ENCODE data around the gene PCYOX1L. TPM values are rescaled to one million over a fixed set of nuclear protein-coding genes. Genes with fewer than 3 reads are reported as not detected.
"Not testable (repeated sequence)": the region's sequence is repeated elsewhere in the genome, so short reads cannot be mapped to it uniquely, and the experiment has no call there.

Gene PCYOX1L
- total RNA-seq, 1 donor from 2014 or later, result 9.2 TPM

DNA sequence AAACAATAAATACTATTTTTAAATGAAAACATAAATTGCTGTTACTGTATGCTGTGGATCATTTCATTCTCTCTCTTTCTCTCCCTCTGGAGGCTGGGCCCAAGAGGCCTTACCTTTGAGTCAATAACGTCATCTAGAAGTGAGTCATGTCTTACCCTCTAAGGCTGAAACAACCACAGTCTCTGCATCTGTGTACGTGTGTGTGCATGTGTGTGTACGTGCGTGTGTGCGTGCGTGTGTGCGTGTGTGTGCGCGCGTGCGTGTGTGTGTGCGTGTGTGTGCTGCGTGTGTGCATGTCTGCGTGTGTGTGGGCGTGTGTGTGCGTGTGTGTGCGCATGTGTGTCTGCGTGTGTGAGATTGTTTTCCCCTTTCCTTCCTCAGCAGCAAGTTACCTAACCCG lies 34.9 kb downstream of the PCYOX1L start:
- TF ChIP-seq, protein P1, sequence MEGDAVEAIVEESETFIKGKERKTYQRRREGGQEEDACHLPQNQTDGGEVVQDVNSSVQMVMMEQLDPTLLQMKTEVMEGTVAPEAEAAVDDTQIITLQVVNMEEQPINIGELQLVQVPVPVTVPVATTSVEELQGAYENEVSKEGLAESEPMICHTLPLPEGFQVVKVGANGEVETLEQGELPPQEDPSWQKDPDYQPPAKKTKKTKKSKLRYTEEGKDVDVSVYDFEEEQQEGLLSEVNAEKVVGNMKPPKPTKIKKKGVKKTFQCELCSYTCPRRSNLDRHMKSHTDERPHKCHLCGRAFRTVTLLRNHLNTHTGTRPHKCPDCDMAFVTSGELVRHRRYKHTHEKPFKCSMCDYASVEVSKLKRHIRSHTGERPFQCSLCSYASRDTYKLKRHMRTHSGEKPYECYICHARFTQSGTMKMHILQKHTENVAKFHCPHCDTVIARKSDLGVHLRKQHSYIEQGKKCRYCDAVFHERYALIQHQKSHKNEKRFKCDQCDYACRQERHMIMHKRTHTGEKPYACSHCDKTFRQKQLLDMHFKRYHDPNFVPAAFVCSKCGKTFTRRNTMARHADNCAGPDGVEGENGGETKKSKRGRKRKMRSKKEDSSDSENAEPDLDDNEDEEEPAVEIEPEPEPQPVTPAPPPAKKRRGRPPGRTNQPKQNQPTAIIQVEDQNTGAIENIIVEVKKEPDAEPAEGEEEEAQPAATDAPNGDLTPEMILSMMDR (IDR thresholded peaks at IDR 0.05), result no peak
- DNase-seq (no peak), ATAC-seq (ENCODE audit: low read depth) (no peak)
- Mint-ChIP-seq H3K27me3 (peaks cover 2% of the 10 kb centered on the region), H3K9me3 (no peaks in the 10 kb centered on the region), H3K27ac (no peak overlapping the region), H3K4me1 (no peaks in the 10 kb centered on the region), H3K4me3 (no peak overlapping the region), H3K36me3 (ENCODE audit: low read depth) (no peaks in the 10 kb centered on the region)
- ChIA-PET POLR2A (no interaction called here), CTCF (no interaction called here)
- intact Hi-C loops (cut with micrococcal nuclease), result no loop called here

DNA sequence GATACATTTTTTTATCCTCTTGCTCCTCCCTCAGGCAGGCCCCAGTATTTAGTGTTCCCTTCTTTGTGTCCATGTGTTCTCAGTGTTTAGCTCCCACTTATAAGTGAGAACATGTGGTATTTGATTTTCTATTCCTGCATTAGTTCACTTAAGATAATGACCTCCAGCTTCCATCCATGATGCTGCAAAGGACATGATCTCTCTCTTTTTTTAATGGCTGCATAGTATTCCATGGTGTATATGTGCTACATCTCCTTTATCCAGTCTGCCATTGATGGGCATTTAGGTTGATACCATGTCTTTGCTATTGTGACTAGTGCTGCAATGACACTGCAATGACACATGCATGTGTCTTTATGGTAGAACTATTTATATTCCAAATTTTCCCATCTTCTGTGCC lies 37.1 kb downstream of the PCYOX1L start:
- H3K4me1 Mint-ChIP-seq; H3K9me3 Mint-ChIP-seq; intact Hi-C loops (cut with micrococcal nuclease); H3K27me3 Mint-ChIP-seq; H3K4me3 Mint-ChIP-seq; POLR2A ChIA-PET; DNase-seq; ATAC-seq (ENCODE audit: low read depth); CTCF ChIA-PET; H3K36me3 Mint-ChIP-seq (ENCODE audit: low read depth); H3K27ac Mint-ChIP-seq: not testable (repeated sequence)

DNA sequence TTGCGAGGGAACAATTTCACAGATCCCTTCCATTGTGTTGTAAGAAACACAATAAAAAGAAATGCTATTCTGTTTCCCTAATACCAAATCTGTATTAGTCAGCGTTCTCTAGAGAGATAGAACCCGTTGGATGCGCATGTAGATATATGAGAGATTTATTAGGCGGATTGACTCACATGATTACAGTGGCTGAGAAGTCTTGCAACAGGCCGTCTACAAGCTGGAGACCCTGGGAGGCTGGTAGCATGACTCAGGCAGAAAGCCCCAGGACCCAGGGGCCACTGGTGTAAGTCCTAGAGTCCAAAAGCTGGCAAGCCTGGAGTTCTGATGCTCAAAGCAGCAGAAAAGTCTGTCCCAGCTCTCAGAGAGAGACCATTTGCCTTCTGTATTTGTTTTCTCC lies 39.7 kb downstream of the PCYOX1L start:
- no peaks in the 10 kb centered on the region for H3K9me3 Mint-ChIP-seq
- intact Hi-C loops (cut with micrococcal nuclease), result no loop called here
- POLR2A ChIA-PET, result no interaction called here

DNA sequence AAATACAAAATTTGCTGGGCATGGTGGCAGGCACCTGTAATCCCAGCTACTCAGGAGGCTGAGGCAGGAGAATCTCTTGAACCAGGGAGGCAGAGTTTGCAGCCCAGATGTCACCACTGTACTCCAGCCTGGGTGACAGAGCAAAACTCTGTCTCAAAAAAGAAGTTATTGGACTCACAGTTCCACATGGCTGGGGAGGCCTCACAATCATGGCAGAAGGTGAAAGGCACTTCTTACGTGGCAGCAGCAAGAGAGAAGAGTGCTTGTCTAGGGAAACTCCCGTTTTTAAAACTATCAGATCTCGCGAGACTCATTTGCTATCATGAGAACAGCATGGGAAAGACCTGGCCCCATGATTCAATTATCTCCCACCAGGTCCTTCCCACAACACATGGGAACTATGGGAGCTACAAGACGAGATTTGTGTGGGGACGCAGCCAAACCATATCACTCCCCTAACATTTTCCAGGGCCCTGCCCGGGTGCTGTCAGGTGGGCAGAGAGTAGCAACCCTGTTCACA lies 41.0 kb downstream of the PCYOX1L start:
- intact Hi-C loops (cut with micrococcal nuclease); ATAC-seq (ENCODE audit: low read depth); H3K27ac Mint-ChIP-seq; H3K9me3 Mint-ChIP-seq; H3K4me3 Mint-ChIP-seq; H3K4me1 Mint-ChIP-seq; CTCF ChIA-PET; H3K36me3 Mint-ChIP-seq (ENCODE audit: low read depth); POLR2A ChIA-PET; DNase-seq: not testable (repeated sequence)
- H3K27me3 Mint-ChIP-seq, result peaks cover 10% of the 10 kb centered on the region

More for the DNA sequence above, 39.7 kb downstream of the PCYOX1L start:
- no peaks in the 10 kb centered on the region for H3K36me3 Mint-ChIP-seq (ENCODE audit: low read depth)
- no peaks in the 10 kb centered on the region for H3K4me1 Mint-ChIP-seq
- no peak overlapping the region for H3K4me3 Mint-ChIP-seq
- CTCF ChIA-PET, result no interaction called here
- H3K27ac Mint-ChIP-seq, result no peak overlapping the region
- ATAC-seq (ENCODE audit: low read depth) (no peak), DNase-seq (no peak)
- TF ChIP-seq, protein P1 (IDR thresholded peaks at IDR 0.05), result no peak
- H3K27me3 Mint-ChIP-seq, result peaks cover 10% of the 10 kb centered on the region

DNA sequence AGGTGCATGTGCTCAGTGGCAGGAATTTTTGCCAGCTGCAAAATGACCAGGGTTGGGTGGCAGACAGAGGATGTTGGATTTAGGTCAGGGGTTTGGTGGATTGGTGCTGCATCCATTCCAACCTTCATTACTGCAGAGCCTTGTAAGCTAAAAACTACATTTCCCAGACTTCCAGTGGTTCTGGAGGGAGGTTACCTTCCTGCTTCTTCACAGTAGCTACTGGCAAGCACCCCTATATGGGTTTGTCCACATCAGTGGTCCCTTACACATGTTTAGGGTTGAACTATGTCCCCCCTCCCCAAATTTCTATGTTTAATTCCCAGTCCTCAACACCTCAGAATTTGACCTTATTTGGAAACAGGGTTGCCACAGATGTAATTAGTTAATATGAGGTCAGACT lies 41.9 kb downstream of the PCYOX1L start:
- ATAC-seq (ENCODE audit: low read depth), result no peak
- ChIA-PET POLR2A (no interaction called here), CTCF (no interaction called here)
- Mint-ChIP-seq H3K36me3 (ENCODE audit: low read depth) (no peaks in the 10 kb centered on the region), H3K27ac (no peak overlapping the region), H3K4me1 (no peaks in the 10 kb centered on the region), H3K27me3 (peaks cover 10% of the 10 kb centered on the region), H3K9me3 (no peaks in the 10 kb centered on the region), H3K4me3 (no peak overlapping the region)
- TF ChIP-seq, protein P1 (IDR thresholded peaks at IDR 0.05), result no peak
- intact Hi-C loops (cut with micrococcal nuclease), result no loop called here
- no peak for DNase-seq

DNA sequence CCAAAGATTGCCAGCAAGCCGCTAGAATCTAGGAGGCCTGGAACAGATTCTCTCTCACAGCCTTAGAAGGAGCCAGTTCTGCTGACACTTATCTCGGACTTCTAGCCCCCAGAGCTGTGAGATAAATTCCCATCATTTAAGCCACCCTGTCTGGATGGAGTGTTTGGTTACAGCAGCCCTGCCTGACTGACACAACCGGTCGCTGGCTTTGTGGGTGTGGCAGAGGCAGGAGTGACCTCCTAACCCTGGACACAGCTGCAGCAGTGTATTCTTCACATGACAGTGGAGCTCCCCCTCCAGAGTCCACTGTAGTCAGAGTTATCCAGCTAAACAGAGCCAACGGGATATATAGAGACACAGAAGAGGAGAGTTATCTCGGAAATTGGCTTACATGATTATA lies 42.5 kb downstream of the PCYOX1L start:
- ChIA-PET CTCF (no interaction called here), POLR2A (no interaction called here)
- no peaks in the 10 kb centered on the region for H3K9me3 Mint-ChIP-seq
- no peaks in the 10 kb centered on the region for H3K4me1 Mint-ChIP-seq
- intact Hi-C loops (cut with micrococcal nuclease), result no loop called here
- ATAC-seq (ENCODE audit: low read depth), result no peak
- H3K36me3 Mint-ChIP-seq (ENCODE audit: low read depth), result no peaks in the 10 kb centered on the region
- no peak overlapping the region for H3K27ac Mint-ChIP-seq
- H3K27me3 Mint-ChIP-seq, result peaks cover 10% of the 10 kb centered on the region
- H3K4me3 Mint-ChIP-seq, result no peak overlapping the region
- TF ChIP-seq, protein P1 (IDR thresholded peaks at IDR 0.05), result no peak
- no peak for DNase-seq
